COLO668 (cell line): ENCODE measurements around the gene ANKRD33.

ENCODE experiments used
- DNase-seq: peaks from one replicate; lab custom pipeline; 2025; ENCODE audit not compliant: unreplicated experiment; lab: John Stamatoyannopoulos, UW

The ANKRD33 gene

DNA sequence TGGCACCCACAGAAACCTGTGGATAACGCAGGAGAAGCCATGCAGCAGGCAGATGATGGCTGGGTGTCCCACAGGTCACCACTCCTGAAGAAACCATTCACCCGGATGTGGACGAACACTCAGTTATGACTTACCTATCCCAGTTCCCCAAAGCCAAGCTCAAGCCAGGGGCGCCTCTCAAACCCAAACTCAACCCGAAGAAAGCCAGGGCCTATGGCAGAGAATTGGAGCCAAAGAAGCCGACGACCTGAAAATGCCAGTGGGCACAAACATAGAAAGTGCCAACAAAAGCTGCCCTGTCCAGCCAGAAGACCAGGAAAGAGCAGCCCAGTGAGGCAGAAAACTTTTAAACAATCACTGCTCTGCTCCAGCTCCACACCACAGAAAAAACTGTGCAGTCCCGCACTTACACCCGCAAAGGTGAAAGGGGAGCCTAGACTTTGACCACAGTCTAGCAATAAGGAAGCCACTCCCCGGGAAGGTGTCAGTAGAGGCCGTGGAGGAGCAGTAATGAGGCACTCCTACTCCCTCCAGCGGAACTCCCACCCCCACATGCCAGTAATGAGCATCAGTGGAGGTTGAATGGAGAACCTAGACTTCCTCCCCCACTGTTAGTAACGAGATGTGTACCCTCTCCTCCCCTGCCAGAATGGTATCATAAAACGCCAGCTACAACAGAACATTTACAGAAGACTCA lies 13.4 kb downstream of the ANKRD33 start:
- no peak for DNase-seq

DNA sequence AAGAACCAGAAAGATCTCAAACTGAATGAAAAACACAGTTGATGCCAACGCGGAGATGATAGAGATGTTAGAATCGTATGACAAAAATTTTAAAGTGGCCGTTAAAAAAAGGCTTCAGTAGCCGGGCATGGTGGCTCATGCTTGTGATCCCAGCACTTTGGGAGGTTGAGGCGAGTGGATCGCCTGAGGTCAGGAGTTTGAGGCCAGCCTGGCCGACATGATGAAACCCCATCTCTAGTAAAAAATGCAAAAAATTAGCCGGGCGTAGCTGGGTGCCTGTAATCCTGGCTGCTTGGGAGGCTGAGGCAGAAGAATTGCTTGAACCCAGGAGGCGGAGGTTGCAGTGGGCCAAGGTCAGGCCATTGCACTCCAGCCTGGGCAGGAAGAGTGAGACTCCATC lies 14.0 kb downstream of the ANKRD33 start:
- DNase-seq = no peak

DNA sequence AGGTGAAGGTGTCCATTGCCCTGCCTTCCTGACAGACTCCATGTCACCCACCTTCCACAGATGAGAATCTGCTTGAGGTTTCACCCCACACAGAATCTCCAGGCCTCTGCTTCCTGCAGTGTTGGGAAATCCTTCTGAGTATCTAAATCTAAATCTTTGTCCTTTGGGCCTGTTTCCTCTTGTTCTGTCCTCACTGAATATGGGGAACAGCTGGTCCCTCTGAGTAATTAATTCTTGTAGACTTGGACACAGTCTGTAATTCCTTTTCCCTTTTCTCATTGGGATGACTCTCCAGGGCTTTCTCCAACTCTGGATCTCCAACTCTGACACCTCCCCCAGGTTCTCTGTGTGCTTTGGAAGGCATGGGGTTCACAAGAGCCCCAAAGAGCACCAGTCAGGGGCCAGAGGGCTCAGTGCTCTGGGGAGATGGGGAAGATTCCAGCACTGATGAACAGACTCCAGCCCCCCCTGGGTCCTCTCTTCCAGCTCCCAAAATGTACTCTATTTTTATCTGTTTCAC lies 17.1 kb downstream of the ANKRD33 start:
- no peak for DNase-seq

DNA sequence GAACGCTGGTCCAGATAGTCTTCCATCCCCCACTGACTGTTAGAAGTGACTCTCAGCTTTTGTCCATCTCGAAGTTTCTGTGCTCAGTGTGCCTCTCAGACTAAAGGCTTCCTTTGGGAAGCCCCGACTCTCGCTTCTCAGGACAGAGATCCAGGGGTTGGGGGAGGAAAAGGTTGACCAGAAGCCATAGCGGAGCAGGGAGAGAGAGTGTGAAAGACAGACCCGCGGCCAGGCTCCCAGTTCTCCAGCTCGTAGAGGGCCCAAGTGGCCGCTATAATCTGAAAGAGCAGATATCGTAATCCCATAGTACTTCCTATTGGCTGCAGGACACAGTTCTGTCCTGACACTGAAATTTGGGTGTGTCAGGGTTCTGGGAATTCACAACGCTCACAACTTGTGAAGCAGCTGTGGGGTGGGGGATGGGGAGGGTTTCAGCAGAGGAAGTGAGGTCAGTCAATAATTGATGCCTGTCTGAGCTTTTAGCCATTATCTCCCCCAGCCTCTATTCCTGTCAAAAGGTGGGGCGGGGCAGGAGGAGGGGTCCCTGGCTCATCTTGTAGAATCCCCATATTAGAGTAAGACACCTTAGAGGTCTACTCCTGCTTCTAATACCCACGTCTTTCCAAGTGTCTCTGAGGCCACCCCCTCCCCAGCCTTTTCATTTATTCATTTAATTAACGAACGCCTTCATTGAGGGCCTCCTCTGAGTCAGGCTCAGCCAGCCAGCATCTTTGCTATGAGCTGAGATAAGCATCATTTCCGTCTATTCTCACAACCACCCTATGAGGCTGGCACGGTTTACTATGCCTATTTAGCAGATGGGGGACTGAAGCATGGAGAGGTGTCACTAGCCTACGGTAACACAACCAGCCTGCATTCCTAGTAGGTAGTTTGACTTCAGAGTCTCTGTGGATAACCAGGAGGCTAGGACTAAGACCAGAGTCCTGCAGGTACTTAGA lies 17.8 kb downstream of the ANKRD33 start:
- DNase-seq = no peak

DNA sequence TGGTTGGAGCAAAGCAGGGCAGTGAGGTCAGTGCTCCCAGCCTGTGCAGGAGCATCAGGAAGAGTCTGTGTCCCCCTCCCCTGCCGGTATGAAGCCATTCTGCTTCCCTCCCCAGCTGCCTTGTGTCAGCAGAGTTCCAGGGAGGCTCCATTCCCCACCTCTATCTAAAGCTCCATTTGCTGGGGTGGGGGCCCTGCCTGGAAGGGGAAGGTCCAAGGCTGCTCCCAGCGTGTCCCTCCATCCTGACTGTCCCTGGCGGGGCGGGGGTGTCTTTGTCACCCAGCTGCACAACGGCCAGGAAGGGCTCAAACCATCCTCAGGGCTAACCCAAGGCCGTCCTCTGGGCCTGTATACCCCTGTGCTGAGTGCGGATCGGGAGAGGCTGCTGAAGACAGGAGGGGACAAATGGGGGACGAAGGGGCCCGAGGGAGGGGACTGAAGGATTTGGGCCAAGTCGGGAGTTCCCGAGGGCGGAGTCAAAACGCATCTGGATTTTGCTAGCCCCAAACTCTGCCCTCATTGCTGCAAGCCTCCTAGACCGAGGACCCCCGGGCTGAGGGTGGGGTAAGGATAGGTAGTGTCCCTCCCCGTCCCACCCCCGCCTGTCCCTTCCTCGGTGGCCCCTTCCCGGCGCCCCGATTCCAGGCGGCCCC lies 18.7 kb downstream of the ANKRD33 start:
- DNase-seq = no peak

DNA sequence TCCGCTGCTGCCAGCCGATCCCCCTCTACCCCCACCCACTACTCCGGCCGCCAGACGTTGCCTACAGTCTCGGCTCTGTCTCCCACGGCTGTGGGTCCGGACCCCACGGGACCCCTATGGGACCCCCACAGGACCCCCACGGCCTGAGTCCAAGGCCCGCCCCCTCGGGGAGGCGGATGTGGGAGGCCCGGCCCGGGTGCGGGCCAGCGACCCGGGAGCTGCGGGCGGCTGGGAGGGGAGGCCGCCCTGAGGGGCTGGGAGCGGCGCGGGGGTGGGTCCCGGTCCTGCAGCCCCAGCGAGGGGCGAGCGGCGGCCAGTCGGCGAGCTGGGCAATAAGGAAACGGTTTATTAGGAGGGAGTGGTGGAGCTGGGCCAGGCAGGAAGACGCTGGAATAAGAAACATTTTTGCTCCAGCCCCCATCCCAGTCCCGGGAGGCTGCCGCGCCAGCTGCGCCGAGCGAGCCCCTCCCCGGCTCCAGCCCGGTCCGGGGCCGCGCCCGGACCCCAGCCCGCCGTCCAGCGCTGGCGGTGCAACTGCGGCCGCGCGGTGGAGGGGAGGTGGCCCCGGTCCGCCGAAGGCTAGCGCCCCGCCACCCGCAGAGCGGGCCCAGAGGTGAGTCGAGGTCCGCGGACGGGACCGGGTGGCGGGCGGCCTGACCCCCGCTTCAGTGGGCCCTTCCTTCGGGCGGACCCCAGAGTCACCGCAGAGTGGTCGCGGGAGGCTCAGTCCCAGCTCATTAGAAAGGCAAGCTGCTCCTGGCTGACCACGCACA lies 19.4 kb downstream of the ANKRD33 start, which contains the start of gene ACVRL1:
Gene ACVRL1 (plus strand): TSS at position 422 of the 773 bp plus-strand sequence. CDS start 4,971 bp downstream, outside the sequence.
- DNase-seq = no peak

DNA sequence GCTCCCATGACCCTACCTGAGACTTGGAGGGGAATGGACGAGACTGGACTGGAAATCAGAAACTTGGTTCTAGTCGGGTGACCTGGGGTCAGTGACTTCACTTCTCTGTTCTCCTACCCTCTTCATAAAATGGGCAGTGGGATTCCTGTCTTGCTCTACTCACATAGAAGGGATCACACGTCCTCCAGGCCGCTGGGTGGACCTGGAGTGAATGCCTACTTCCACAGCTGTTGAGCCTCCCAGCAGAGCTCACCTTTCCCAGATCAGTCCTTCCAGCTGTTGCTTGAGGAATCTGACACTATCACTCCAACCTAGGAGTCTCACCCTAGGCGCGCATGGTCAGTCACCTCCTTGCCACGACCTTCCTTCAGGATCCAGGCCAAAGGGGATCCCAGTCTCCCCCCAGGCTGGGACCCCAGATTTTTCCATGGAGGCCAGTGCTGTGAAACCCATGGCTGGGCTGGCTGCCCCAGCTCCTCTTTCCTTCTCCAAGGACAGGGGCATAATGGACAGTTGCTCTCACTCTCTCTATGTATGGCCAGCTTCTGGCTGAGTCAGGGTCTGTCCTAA lies 20.0 kb downstream of the ANKRD33 start:
- no peak for DNase-seq

DNA sequence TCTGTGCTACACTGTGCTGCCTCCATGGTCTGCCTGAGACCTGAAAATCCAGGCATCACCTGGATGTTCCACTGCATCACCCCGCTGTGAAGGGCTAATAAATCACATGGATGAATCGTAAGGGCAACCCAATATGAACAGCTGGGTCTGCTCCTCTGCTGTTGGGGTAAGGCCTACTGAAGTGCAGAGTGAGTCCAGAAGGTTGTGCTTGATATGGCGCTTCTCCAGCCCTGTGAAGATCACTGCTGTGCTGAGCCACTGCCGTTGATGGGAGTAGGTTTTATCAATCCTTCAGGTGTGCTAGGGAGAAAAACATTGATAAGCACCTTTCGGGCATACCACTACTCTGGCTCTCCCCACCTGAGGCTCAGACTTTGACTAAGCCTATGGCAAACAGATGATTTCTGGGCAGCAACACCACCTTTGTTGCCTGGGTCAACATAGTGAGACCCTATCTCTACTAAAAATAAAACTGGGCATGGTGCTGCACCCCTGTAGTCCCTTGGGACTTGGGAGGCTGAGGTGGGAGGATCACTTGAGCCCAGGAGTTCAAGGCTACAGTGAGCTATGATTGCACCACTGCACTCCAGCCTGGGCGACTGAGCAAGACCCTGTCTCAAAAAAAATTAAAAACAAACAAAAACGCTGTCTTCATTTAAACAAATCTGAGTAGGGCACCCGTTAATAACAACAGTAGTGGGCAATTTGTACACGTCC lies 21.1 kb downstream of the ANKRD33 start:
- DNase-seq = no peak

DNA sequence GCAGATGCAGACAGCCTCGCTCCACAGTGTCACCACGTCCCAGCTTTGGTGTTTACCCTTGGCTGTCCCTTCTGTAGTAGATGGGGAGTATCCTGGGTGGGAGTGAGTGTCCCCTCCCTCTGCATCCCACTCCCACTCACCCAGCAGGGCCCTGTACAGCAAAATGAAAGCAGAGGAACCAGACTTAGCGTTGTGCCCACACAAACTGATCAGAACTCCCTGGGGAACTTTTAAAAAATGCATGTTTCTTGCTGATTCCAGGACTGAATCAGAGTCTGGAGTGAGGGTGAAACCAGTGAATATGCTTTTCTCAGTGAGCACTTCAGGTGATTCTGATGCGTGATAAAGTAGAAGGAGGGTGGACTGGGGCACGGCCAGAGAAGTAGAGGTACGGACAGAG lies 22.3 kb downstream of the ANKRD33 start:
- no peak for DNase-seq

DNA sequence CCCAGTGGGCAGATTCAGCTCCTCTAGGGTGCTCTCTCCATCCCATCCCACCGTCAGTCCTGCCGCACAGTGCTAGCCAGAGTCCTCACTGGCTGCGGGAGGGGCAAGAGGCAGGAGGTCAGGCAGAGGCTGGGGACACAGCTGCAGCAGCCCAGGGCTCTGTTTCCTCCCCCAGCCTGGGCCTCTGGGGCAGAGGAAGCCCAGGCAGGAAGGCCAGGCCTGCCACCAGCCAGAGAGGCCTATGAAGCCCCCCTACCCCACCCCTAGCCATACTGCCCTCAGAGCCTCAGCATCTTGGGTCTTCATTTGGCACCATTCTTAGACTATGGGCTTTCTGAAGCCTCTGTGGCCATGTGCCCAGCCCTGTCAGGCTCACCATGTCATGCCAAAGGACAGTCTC lies 22.8 kb downstream of the ANKRD33 start:
- DNase-seq = no peak

DNA sequence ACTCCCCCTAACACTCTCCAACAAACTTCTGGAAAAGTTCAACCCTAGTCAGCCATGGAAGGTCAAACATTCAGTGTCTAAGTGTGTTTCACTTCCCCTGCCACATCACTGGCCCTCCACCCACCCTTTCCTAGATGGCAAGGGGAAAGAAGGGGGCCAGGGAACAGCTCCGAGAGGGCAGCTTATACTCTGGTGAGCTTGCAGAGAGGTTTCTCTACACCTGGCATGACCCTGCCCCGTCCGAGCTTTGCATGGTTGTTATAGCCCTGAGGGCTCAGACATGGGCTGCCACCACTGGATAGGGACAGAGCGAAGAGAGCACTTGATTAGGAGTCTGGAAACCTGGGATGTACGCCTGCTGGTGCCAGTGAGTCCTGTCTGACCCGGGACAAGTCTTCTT lies 23.4 kb downstream of the ANKRD33 start:
- DNase-seq = no peak

DNA sequence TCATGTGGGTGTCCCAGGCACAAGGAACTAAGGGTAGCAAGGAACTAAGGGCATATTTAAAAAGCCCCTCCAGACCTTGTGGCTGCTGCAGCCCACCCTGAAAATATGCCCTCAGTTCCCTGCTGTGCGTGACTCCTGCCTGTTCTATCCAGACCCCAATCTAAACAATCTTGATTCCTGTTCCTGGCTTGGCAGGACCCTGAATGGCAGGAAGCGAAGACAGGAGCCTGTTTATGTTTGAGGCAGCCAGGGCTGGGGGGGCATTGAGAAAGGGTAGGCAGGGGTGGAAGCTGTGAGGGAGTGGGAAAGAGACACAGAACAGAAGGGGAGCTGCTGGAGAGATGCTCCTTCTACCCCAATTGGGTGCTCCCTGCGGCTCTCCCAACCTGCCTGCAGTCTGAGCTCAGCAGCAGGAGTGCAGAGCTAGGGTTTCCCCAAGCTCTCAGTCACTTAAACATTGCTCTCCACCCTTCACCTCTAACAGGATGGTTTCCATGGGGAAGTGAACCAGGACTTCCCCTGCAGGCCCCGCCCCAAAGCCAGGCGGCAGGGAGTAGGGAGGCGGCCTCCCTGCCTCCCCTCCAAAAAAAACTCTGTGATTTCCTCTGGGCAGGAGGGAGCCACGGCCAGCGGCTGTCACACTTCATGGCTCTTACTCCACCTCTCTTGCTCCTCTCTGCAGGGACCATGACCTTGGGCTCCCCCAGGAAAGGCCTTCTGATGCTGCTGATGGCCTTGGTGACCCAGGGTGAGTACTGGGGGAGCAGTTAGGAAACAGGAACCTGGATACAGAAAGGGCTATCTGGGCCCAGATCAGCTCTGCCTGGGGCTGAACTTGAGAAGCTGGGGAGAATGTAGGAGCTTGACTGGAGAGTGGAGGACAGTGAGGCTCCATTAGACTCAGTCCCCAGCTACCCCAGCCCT lies 24.1 kb downstream of the ANKRD33 start:
- no peak for DNase-seq

DNA sequence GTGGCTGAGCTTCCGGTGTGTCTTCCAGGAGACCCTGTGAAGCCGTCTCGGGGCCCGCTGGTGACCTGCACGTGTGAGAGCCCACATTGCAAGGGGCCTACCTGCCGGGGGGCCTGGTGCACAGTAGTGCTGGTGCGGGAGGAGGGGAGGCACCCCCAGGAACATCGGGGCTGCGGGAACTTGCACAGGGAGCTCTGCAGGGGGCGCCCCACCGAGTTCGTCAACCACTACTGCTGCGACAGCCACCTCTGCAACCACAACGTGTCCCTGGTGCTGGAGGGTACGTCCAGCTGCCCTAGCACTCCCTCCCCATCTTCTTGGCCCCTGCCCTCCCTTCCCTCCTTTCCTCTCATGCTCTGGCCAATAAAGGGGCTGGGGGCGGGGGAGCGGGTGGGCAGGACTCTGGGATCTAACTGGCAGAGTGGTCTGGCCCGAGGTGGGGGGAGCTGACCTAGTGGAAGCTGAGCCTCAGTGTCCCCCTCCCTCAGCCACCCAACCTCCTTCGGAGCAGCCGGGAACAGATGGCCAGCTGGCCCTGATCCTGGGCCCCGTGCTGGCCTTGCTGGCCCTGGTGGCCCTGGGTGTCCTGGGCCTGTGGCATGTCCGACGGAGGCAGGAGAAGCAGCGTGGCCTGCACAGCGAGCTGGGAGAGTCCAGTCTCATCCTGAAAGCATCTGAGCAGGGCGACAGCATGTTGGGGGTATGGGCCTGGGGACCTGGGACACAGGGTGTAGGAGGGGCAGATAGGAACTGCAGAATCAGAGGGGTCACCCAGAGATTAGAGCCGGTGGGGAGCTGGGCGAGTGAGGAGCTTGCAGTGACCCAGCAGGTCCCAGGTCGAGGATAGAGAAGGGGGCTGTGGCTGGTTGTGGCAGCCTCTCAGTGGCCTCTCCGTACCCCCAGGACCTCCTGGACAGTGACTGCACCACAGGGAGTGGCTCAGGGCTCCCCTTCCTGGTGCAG lies 25.4 kb downstream of the ANKRD33 start:
- no peak for DNase-seq

DNA sequence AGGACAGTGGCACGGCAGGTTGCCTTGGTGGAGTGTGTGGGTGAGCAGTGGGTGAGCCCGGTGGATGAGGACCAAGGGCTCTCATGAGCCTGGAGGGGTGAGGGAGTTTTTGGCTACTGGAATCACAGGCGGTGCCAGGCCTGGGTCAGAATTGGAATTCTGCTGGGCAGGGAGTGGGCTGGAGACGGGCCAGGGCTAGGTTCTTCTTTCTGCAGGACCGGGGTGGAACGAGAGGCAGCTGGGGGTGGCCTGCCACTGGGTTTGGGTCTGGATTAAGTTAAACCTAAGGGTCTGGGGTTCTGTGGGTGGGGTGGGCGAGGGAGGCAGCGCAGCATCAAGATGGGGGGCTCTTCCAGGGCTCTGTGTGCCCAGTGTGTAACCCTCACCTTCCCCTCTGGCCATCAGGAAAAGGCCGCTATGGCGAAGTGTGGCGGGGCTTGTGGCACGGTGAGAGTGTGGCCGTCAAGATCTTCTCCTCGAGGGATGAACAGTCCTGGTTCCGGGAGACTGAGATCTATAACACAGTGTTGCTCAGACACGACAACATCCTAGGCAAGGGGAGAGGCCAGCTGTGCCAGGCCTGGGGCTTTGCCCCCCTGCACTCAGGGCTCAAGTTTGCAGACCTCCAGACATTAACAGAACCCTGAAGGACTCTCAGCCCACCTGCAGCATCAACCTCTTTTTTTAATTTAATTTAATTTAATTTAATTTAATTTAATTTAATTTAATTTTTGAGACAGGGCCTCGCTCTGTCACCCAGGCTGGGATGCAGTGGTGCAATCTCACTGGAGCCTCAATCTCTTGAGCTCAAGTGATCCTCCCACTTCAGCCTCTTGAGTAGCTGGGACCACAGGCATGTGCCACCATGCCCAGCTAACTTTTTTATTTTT lies 26.4 kb downstream of the ANKRD33 start:
- no peak for DNase-seq

DNA sequence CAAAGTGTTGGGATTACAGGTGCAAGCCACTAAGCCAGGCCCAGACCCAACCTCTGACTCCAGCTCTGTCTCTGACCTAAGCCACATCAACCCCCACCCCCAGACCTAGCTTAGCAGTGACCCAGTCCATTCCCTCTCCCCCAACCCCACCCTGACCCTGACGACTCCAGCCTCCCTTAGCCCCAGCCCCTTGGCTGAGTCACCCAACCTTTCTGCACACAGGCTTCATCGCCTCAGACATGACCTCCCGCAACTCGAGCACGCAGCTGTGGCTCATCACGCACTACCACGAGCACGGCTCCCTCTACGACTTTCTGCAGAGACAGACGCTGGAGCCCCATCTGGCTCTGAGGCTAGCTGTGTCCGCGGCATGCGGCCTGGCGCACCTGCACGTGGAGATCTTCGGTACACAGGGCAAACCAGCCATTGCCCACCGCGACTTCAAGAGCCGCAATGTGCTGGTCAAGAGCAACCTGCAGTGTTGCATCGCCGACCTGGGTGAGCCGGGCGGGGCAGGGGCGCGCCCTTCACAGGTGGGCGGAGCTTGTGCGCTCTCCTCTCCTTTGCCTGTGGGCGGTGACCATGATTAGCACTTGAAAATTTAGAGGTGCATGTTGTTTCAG lies 27.2 kb downstream of the ANKRD33 start:
- DNase-seq = no peak

DNA sequence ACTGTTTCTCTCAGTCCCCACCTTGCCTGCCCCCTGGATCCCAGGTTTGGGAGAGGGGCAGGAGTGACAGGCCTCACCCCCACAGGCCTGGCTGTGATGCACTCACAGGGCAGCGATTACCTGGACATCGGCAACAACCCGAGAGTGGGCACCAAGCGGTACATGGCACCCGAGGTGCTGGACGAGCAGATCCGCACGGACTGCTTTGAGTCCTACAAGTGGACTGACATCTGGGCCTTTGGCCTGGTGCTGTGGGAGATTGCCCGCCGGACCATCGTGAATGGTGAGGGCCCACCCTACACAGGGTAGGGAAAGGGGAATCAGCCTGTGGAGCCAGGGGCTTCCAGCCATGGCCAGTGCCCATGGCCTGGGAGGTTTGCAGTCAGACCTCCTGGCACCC lies 28.0 kb downstream of the ANKRD33 start:
- no peak for DNase-seq
